GM19238 (cell line): ENCODE measurements around the gene PNPLA1.

Experiments used
- DNase-seq: peaks from one replicate; pipeline ENCODE4 v3.0.0; 2011; ENCODE audit warnings: low spot score; ENCODE audit not compliant: insufficient read length

PNPLA1 gene

DNA sequence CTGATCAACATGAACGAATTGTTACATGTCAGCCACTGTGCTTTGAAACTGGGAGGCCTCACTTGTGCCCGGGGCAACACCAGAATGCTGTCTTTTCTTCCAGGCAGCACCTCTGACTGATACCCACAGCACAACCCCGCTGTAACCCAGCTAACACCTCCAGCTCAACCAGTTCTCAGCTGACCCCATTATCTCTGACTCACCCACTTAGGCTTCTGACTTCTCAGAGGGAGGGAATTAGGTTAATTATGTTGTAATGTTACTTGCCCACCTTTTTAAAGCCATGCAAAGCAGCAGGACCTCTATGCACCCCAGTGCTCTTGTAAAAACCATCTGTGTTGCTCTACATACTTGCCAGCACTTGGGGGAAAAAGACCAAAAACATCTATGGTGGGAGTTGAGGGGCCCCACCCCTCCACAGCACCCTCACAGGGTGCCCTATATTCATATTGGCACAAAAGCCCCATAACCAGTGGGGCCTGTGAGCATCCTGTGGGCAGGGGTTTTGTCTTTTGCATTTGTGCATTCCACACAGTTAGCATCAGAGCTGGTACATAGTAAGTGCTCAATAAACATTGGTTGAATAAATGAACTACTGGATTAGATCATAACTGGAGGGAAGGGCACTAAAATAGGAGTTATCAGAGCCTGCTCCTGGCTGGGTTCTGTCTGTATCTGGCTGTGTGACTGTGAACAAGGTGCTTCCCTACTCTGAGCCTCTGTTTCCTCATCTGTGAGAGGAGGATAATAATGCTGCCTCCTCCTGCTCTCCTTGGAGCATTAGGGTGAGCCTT lies 44.6 kb downstream of the PNPLA1 start:
- DNase-seq: no peak

DNA sequence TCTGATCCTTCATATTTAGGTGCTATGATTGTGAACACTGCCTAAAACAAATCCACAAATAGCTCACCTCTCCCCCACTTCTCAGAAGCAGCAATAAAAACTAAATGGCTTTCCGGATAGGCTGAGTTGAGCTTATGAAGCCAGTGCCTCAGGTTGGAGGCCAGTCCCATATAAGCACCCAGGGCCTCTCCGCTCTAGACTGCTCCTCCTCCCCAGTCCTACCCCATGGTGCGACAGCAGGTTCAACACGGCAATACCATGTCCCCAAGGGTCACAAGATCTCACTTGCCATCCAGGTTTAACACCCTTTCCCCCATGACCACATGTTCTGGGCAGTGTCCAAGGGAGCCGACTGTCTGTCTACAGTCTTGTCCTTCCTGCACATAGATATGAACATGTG lies 46.1 kb downstream of the PNPLA1 start:
- no peak for DNase-seq

DNA sequence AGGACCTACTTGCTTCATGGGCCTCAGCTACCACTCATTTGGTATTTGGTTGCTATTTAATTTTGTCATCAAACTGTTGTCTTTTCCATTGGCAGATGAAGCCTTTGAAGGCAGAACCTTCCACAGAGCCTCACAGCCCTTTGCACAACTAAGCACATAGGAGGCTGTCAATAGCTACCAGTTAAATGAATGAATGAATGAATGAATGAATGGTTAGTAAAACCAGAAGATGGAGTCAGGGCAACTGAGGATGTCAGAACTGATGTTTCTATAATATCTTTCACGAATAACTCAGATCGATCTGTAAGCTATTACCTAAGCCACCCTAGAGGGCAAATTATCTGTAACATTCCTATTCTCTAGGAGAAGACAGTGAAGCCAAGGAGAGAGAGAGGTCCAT lies 47.8 kb downstream of the PNPLA1 start:
- DNase-seq: no peak

DNA sequence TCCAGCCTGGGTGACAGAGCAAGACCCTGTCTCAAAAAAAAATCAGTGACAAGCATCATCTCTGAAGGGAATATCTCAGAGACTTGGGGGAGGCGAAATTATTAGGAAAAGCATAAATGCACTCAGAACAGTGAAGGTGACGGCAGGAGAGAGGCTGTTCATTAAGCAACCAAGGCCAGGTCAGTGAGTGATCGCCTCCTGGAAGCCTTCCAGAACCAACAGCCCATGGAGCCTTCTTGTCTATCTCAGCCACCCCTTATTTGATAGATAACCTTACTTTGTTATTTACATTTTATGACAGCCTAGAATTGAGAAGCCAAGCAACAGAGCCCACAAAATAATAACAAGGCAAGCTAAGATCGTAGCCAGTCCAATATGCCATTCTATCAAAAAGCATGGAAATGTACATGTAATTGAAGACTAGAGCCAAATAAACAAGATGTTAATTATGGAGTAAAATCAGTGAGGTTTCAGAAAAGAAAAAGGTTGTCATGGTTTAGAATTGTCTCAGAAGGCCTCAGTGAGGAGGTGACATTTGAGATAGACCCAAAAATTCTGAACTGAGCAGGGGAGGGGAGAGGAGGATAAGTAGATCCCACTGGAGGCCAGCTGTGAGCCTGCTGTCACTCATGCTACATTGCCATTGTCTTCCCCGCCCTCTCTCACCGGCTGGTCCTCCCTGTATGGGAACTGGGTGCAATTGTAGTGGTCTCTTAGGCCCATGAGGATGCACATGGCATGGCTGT lies 49.0 kb downstream of the PNPLA1 start:
- no peak for DNase-seq

DNA sequence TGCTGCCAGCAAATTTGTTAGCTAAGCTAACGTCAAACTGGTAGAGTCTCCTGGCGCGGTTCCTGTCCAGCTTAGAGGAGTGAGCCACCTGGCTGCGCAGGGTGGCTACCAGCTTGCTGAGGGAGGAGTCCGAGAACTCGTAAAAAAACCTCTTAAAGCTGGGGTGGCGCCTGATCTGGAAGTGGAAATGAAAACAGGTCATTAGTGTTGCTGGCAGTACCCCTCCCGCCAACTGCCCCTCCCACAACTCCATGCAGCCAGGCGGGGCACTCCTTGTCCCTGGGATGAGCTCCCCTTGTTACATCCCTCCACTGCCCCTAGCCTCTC lies 49.5 kb downstream of the PNPLA1 start:
- no peak for DNase-seq

DNA sequence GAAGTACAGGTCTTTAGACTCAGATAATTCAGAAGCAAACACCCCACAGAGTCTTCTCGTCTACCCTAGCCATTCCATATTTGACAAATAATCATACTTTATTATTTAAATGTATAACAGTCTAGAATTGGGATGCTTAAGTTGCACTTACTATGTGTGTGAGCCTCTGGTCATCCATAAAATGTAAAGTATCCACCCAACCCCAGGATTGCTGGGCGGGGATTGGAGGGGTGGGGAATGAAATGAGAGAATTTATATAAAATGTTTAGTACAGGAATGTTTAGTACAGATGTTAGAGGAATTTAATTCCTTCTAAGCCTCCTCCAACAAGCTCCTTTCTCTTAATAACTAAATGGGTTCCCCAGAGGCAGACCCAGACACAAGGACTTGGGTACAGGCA lies 50.0 kb downstream of the PNPLA1 start:
- no peak for DNase-seq

DNA sequence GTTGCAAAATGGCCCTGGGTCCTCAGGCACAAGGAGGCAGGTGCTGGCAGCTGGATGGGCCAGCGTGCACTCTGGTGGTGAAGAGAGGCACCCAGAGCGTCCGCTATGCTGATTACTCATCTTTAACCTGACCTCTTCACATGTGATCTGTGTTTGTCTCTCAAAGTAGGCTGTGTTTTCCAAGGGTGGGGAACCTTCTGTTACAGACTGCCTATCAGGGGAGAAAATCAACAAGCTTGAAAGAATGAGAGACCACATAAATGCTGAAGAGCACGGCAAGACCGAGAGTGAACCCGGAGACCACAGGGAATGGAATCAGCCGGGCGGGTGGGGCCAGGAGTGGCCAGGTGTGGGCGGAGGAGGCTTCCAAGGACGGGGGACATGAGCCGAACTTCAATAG lies 50.6 kb downstream of the PNPLA1 start:
- DNase-seq: no peak

DNA sequence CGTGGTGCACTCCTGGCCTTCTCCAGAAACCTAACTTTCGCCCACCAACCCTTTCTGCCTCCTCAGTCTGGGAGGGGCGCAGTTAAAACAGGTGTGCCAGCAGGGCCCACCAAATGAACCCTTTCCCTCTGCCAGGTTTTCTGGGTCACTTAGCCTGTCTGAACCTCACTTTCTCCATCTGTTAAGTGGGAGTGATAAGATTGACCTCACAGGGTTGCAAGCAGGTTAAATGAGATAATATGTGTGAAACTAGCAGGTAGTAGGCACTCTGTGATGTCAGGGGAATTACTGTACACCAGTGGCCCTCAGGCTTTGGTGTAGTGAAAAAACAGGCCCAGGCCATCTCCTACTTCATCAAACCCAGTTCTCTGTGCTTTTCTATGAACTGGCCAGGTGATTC lies 52.7 kb downstream of the PNPLA1 start:
- DNase-seq: no peak

DNA sequence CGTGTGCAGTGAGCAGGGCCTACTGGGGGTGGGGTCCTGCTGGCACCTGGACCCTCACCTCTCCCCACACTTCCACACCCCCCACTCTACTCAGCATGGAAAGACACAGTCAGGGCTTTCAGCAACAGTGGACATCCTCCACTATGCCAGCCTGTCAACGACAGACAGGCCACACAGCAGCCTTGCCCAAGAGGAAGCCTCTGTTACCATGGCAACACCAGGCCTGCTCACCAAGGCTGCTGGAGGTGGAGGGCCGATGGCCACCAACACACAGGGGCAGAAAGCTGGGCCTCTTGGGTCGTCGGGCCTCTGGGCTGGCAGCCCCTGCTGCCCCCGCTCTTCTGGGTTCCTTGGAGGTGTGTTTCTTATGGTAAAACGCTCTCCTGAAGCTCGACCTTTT lies 53.2 kb downstream of the PNPLA1 start:
- no peak for DNase-seq

DNA sequence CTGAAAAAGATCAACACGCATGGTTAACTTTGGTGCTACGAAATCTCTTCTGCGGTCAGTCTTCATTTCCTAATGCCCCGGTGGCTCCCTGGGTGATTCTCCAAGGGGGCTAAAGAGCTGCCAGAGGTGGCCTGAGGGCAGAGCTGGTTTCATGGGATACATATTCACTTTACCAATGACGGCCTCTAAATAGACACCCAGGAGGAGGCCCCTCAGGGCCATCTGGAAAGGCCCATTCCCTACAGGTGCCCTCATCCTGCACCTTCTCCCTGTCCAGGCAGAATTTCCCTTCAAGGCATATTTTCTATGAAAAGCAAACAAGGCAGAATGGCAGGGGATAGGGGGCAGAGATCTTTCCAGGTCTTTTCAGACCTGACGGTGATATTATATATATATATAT lies 54.3 kb downstream of the PNPLA1 start:
- DNase-seq: no peak

DNA sequence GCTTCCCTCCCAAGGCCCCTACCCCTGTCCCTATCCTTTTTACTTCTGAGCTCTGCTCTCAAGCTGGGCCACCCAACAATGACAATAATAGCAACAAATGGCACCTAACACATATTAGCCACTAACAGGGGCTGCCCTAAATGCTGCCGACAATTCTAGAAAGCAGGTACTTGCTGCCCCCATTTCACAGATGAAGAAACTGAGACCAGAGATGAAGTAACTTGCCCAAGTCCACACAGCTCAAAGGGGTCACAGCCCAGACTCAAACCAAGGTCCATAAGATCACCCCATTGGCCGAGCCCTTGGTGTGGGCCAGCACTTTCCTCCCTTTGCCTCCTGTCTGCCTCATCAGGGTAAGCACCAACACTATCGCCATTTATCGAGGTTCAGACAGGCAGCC lies 54.9 kb downstream of the PNPLA1 start:
- no peak for DNase-seq

DNA sequence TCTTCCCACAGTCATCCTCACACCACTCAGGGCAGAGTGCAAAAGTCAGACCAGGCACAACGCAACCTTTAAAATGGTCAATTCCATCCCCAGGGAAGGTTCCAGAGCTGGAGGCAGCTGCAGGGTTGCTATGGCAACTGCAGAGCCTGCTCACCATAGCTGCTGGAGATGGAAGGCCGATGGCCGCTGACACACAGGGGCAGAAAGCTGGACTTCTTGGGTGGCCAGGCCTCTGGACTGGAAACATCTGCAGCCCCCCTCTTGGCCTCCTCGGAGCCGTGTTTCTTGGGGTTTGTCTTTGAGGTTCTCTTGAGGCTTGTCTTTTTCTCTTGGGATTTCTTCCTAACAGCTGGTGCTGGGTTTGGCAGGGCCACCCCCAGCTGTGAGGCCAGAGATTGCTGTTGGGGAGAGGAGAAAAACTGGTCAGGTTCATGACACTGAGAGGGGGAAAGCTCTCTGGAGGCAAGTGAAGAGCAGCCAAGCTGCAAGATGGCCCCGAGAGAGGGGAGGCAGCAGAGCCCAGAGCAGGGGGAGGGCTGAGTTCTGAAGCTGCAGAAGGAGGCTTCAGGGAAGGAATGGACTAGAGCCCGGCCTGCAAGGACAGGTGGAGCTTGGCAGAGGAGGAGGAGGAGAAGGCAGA lies 56.6 kb downstream of the PNPLA1 start:
- no peak for DNase-seq

DNA sequence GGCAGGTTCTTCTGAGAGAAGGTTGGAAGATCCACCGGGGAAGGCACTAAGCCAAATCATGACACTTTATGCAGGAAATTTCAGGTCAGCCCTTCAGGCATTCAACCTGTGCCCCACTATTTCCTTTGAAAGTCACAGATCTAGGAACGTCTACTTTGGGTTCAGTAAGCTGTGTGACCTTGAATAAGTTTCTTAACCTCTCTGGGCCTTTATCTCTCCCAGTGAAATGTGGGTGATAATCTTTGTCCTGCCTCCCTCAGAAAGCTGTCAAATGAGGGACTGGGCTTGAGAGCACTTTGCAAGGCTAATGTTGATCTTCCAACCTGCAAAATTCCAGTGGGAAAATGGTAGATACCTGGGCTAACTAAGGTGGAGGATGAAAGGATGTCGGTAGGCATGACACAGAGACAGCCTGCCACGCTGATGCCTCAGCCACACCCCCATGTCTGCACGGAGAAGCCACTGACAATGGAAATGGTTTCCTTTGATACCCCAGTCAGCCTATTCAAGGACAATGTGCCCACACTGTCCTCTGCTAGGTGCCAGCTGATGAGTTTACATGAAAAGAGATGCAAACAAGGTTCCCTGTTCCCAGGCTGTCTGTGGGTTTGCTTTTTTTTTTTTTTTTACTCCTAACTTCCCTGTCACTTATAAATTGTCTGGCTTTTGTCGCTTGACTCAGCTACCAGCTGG lies 57.5 kb downstream of the PNPLA1 start:
- DNase-seq: no peak

DNA sequence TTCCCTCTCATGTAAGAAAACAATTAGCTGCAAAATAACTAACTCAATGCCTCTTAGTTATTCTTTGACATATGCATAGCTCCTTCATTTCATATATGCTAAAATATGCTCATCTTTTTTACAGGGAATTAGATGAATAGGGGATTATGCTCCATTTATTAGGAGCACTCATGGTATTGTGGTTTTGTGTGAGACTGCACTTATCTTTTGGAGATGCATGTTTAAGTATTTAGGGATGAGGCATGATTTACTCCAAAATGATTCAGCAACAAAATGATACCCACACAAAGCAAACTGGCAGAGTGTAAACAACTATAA lies 58.0 kb downstream of the PNPLA1 start:
- no peak for DNase-seq

DNA sequence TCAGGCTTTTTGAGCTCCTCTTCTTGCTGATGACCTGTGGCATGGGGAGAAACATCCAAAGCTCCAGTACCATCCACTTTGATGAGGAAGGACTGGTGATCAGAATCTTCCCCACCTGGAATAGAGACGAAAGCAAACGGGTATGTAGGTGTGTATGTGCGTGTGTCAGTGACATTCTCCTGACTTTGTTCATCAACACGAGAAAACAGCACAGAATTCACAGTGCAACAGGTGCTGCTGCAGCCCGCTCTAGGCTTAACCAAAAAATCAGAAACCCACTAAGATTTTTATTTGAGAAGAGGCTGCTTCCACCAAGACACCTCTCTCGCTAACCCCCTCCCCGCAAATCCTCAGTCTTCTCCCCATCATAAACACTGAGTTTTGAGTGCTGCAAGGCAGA lies 58.7 kb downstream of the PNPLA1 start:
- no peak for DNase-seq

DNA sequence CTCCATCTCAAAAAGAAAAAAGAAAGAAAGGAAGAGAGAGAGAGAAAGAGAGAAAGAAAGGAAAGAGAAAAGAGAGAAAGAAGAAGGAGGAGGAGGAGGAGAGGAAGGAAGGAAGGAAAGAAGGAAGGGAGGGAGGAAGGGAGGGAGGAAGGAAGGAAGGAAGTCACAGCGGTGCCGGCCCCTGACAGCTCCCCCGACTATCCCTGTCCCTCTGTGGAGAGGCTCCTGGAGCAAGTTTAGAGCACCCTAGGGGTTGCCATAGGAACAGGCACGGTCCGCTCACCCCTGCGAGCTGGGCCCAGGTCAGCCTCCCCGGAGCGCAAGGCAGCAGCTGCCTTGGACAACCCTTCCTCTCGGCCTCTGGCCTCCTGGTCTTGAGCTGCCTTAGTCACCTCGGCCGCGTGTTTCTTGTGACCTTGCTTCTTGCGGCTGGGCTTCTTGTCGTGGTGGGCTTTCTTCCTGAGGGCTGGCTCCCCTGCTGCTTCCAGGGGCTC lies 60.0 kb downstream of the PNPLA1 start:
- no peak for DNase-seq

DNA sequence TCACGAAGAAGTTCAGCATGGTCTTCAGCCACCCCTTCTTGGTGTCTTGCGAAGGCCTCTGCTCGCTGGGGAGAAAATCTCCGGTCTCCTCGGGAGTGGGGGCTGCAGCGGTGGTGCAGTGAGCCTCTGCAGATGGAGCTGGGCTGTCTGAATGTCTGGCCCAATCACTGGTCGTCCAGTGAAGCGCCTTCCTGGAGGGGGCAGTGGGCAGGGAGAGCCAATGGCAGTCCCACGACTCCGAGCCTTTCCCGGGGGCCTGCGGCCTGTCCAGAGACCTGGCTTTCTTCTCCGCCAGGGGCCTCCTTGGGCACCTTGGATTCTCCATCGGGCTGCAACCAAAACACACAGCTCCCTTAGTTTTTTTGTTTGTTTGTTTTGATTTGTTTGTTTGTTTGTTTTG lies 60.5 kb downstream of the PNPLA1 start:
- DNase-seq: no peak

DNA sequence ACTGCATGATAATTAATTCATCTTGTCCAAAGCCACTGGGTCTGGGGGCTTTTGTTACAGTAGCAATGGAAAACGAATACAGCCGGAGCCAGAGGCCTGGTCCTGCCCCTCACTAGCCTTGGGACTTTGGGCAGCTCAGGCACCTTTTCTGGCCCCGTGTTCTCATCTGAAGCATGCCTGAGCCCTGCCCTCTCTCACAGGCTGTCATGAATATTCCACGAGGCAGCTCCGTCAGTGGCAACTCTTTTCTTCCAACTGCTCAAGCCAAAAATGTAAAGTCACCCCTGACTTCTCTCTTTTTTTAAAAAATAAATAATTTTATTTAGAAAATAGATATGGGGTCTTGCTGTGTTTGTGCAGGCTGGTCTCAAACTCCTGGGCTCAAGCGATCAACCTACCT lies 61.5 kb downstream of the PNPLA1 start:
- no peak for DNase-seq

DNA sequence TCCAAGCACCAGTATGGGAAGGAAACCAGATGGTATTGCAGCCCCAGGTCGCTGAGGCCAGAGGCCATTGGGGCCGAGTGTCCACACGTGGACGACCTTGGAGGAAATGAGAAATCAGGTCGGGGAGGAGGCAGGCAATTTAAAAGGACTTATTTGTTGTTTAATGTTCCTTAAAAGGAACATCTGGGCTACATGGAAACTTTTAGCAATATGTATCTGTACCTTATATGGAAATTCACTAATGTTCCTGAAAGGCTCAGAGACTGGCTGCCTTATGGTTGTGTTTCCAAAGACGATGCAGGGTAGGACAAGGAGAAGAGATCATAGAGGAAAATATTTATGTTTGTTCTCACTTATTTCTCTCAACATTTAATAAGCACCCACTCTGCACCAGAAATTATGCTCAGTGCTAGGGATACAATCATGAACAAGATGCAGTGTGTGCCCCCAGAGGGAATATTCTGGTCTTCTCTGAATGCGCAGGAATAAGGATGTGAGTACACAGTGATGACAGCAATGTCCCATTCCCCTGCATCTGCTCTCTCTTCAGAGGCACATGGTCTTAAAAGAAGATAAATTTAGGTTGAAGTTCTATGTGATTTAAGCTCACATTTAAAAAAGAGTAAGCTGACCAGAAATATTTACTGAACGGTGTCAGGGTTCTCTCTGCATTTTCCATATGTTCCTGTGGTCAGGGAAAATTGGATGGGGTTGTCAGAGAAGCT lies 63.5 kb downstream of the PNPLA1 start:
- no peak for DNase-seq

DNA sequence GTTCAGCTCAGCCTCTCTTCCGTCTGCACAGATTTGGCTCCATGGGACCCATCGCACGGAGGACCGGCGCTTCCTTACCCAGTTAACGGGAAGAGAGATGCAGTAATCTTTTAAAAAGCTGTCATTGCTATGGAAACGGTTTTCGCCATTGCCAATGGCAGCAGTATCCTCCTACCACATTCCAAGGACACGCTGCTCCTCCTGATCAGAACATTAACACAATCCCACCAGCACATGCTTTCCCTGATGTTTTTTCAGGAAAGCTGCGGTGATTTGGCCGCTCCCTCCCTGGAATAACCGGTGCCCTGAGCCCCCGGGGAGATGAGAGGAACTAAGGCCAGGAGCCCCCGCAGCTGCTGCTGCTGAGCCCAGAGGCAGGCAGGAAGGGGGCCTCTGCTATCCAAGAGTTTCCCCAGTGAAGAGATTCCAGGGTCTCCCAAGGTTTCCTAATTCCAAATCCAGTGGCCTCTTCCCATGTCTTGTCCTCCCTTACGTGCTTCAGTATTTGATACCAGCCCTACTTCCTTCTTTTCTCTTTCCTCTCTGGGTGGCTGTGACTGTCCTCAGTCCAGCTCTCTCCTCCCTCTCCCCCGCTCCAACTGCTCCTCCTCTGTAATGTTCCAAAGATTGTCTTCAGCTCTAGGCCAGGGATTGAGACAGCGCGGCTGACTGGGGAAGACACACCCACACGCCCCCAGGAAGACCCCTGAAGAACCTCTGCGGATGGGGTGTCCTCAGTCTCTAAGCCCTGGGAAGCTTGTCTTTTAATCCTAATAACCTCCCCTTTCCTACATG lies 64.3 kb downstream of the PNPLA1 start:
- DNase-seq: no peak
